Mesenchymal stem cell (in vitro differentiated cells and primary cell): ENCODE results near the gene CYSTM1.

Source experiments
- DNase-seq: peaks from one replicate; pipeline ENCODE4 v3.0.0-alpha.2; 2013
- H2AFZ ChIP-seq: one replicate; pipeline ENCODE4 v1.6.1; 2013; ENCODE audit warnings: low read depth, mild to moderate bottlenecking, control low read depth, inconsistent platforms, low read length, moderate library complexity
- H2AK5ac ChIP-seq: 2 replicates; pipeline ENCODE4 v1.6.1; 2013; ENCODE audit warnings: low read length, moderate library complexity, mild to moderate bottlenecking, inconsistent platforms; ENCODE audit not compliant: severe bottlenecking
- H2BK120ac ChIP-seq: one replicate; pipeline ENCODE4 v1.6.1; 2013; ENCODE audit warnings: low read depth, mild to moderate bottlenecking, inconsistent platforms, low read length, moderate library complexity
- H2BK12ac ChIP-seq, 2 experiments: one replicate each; pipeline ENCODE4 v1.6.1; 2013; ENCODE audit warnings: inconsistent platforms in 2 of 2, low read length in 2 of 2, mild to moderate bottlenecking in 2 of 2, moderate library complexity in 2 of 2, control low read depth in 1 of 2
- H2BK15ac ChIP-seq: one replicate; pipeline ENCODE4 v1.6.1; 2013; ENCODE audit warnings: mild to moderate bottlenecking, low read depth, inconsistent platforms; ENCODE audit not compliant: poor library complexity, severe bottlenecking
- H2BK5ac ChIP-seq: 2 replicates; pipeline ENCODE4 v1.6.1; 2013; ENCODE audit warnings: low read depth, mild to moderate bottlenecking, low read length, control low read depth, inconsistent platforms; ENCODE audit not compliant: poor library complexity, severe bottlenecking
- H3K14ac ChIP-seq, 2 experiments: one replicate each; pipeline ENCODE4 v1.6.1; 2013; ENCODE audit warnings: inconsistent platforms in 2 of 2, low read length in 2 of 2, control low read depth in 1 of 2, mild to moderate bottlenecking in 1 of 2, moderate library complexity in 1 of 2
- H3K18ac ChIP-seq, 2 experiments: one replicate each; pipeline ENCODE4 v1.6.1; 2013; ENCODE audit warnings: inconsistent platforms in 2 of 2, low read length in 2 of 2, control low read depth in 1 of 2, low read depth in 1 of 2, mild to moderate bottlenecking in 1 of 2
- H3K23ac ChIP-seq, 2 experiments: one replicate each; pipeline ENCODE4 v1.6.1; 2013; ENCODE audit warnings: inconsistent platforms in 2 of 2, low read length in 2 of 2, mild to moderate bottlenecking in 2 of 2, moderate library complexity in 2 of 2, control low read depth in 1 of 2
- H3K27ac ChIP-seq: 2 replicates; pipeline ENCODE4 v1.5.1; 2013; ENCODE audit warnings: mild to moderate bottlenecking, moderate library complexity, low read length, control low read depth, inconsistent platforms; ENCODE audit not compliant: poor library complexity, severe bottlenecking
- H3K27me3 ChIP-seq, 2 experiments: 2 replicates each; pipeline versions ENCODE4 v1.6.1 to v1.7.0; 2013; ENCODE audit warnings: low read length in 2 of 2, mild to moderate bottlenecking in 2 of 2, moderate library complexity in 2 of 2, control low read depth in 1 of 2, inconsistent platforms in 1 of 2; ENCODE audit not compliant: control insufficient read depth in 1 of 2, insufficient read depth in 1 of 2
- H3K36me3 ChIP-seq, 2 experiments: 2 replicates each; pipeline versions ENCODE4 v1.6.1 to v1.7.0; 2013; ENCODE audit warnings: low read length in 2 of 2, control low read depth in 1 of 2, inconsistent platforms in 1 of 2, low read depth in 1 of 2, mild to moderate bottlenecking in 1 of 2; ENCODE audit not compliant: insufficient read depth in 2 of 2, control insufficient read depth in 1 of 2
- H3K4ac ChIP-seq, 2 experiments: one replicate each; pipeline ENCODE4 v1.6.1; 2013; ENCODE audit warnings: inconsistent platforms in 2 of 2, low read length in 2 of 2, mild to moderate bottlenecking in 2 of 2, moderate library complexity in 2 of 2, control low read depth in 1 of 2, low read depth in 1 of 2
- H3K4me1 ChIP-seq: 2 replicates; pipeline ENCODE4 v1.6.1; 2013; ENCODE audit warnings: low read depth, low read length, control low read depth; ENCODE audit not compliant: control insufficient read depth, insufficient read depth
- H3K4me2 ChIP-seq: 2 replicates; pipeline ENCODE4 v1.6.1; 2013; ENCODE audit warnings: low read length, mild to moderate bottlenecking, inconsistent platforms; ENCODE audit not compliant: poor library complexity, severe bottlenecking
- H3K4me3 ChIP-seq, 2 experiments: 2 replicates each; pipeline versions ENCODE4 v1.5.1 to v1.7.0; 2013; ENCODE audit warnings: low read length in 2 of 2, mild to moderate bottlenecking in 2 of 2, control low read depth in 1 of 2, low read depth in 1 of 2; ENCODE audit not compliant: insufficient read depth in 1 of 2
- H3K79me1 ChIP-seq: replicated peaks from 2 replicates; pipeline ENCODE4 v1.6.1; 2013; ENCODE audit warnings: mild to moderate bottlenecking, control low read depth, low read length, inconsistent platforms; ENCODE audit not compliant: poor library complexity, severe bottlenecking
- H3K9ac ChIP-seq: 2 replicates; pipeline ENCODE4 v1.7.0; 2013; ENCODE audit warnings: mild to moderate bottlenecking, low read length, moderate library complexity
- H3K9me3 ChIP-seq: 2 replicates; pipeline ENCODE4 v1.7.0; 2013; ENCODE audit warnings: mild to moderate bottlenecking, low read length; ENCODE audit not compliant: control insufficient read depth
- H4K8ac ChIP-seq: one replicate; pipeline ENCODE4 v1.6.1; 2013; ENCODE audit warnings: inconsistent platforms, mild to moderate bottlenecking, low read length, moderate library complexity
- H4K91ac ChIP-seq: one replicate; pipeline ENCODE4 v1.6.1; 2013; ENCODE audit warnings: mild to moderate bottlenecking, low read length, inconsistent platforms
- whole genome bisulfite sequencing: methylation state at CpG from one replicate; pipeline ENCODE4 v1.1.7; 2013; ENCODE audit warnings: mixed read lengths; 5-methylcytosine and 5-hydroxymethylcytosine counted together

Gene CYSTM1

GRCh38 chr5:140255460-140256157, 80.6 kb downstream of the CYSTM1 start:
- Histone ChIP-seq H2BK15ac (no peak overlapping the region), H3K23ac (no peak overlapping the region), H2BK12ac (no peak overlapping the region), H3K4me1 (peaks cover 9% of the 10 kb centered on the region), H4K91ac (no peak overlapping the region), H3K4me2 (no peak overlapping the region), H3K27me3 (no peaks in the 10 kb centered on the region), H4K8ac (no peak overlapping the region), H3K36me3 (peaks cover 6 to 21% of the 10 kb centered on the region in 2 experiments), H2AK5ac (no peak overlapping the region), H3K27ac (no peak overlapping the region), H3K4me3 (no peak overlapping the region), H3K9ac (no peak overlapping the region), H2BK5ac (no peak overlapping the region), H3K9me3 (no peaks in the 10 kb centered on the region), H3K79me1 (peaks cover 27% of the 10 kb centered on the region), H3K14ac (no peak overlapping the region), H2BK120ac (no peak overlapping the region), H3K18ac (no peak overlapping the region), H3K4ac (no peak overlapping the region), H2AFZ (no peak overlapping the region)
- WGBS: 97% methylated on average over 4 of the region's 4 CpGs
- no peak for DNase-seq

DNA sequence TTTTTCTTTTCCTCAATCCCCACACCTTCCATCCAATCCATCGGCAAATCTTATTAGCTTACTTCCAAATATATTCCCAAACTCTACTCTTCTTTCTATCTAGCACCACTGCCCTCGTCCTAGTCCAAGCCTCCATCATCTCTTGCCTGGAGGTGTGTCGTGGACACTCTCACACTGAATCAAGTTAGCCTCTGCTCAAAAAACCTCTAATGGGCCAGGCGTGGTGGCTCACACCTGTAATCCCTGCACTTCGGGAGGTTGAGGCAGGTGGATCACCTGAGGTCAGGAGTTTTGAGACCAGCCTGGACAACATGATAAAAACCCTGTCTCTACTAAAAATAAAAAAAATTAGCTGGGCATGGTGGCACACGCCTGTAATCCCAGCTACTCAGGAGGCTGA, 81.7 kb downstream of the CYSTM1 start:
- H4K91ac ChIP-seq: no peak overlapping the region
- no peak overlapping the region for H3K4me2 ChIP-seq
- no peak overlapping the region for H3K9ac ChIP-seq
- H3K23ac ChIP-seq: no peak overlapping the region
- peaks cover 6 to 18% of the 10 kb centered on the region in 2 experiments for H3K36me3 ChIP-seq
- no peak overlapping the region for H2AK5ac ChIP-seq
- H2BK5ac ChIP-seq: no peak overlapping the region
- H3K4ac ChIP-seq: no peak overlapping the region
- H2BK12ac ChIP-seq: no peak overlapping the region
- no peak overlapping the region for H2BK120ac ChIP-seq
- H4K8ac ChIP-seq: no peak overlapping the region
- H3K27me3 ChIP-seq: no peaks in the 10 kb centered on the region
- no peak overlapping the region for H3K4me3 ChIP-seq
- H3K27ac ChIP-seq: no peak overlapping the region
- H3K9me3 ChIP-seq: no peaks in the 10 kb centered on the region
- DNase-seq: no peak
- no peak overlapping the region for H2AFZ ChIP-seq
- no peak overlapping the region for H3K14ac ChIP-seq
- H3K79me1 ChIP-seq: peaks cover 27% of the 10 kb centered on the region
- WGBS: 96% methylated on average over 6 of the region's 6 CpGs
- H3K18ac ChIP-seq: no peak overlapping the region
- H2BK15ac ChIP-seq: no peak overlapping the region
- peaks cover 12% of the 10 kb centered on the region for H3K4me1 ChIP-seq

GRCh38 chr5:140258016-140258415, 83.0 kb downstream of the CYSTM1 start:
- Histone ChIP-seq H3K14ac (no peak overlapping the region), H3K9me3 (no peaks in the 10 kb centered on the region)
- WGBS: 53% methylated on average over 2 of the region's 3 CpGs

GRCh38 chr5:140258873-140259272, 83.9 kb downstream of the CYSTM1 start:
- Histone ChIP-seq H3K4me1 (peaks cover 7% of the 10 kb centered on the region), H3K9ac (no peak overlapping the region), H3K14ac (no peak overlapping the region), H3K18ac (no peak overlapping the region), H3K9me3 (no peaks in the 10 kb centered on the region), H2AK5ac (no peak overlapping the region), H3K79me1 (peaks cover 29% of the 10 kb centered on the region), H2BK120ac (no peak overlapping the region), H3K4me3 (no peak overlapping the region), H2BK15ac (no peak overlapping the region), H3K4me2 (no peak overlapping the region), H4K8ac (no peak overlapping the region), H3K4ac (no peak overlapping the region), H4K91ac (no peak overlapping the region), H2BK12ac (no peak overlapping the region), H3K36me3 (peaks cover 6 to 19% of the 10 kb centered on the region in 2 experiments), H3K27me3 (no peaks in the 10 kb centered on the region), H3K23ac (no peak overlapping the region), H2BK5ac (no peak overlapping the region), H2AFZ (no peak overlapping the region), H3K27ac (no peak overlapping the region)
- 100% methylated on average over 3 of the region's 4 CpGs for WGBS
- DNase-seq: no peak

More at GRCh38 chr5:140258016-140258415, 83.0 kb downstream of the CYSTM1 start:
- H3K23ac ChIP-seq: no peak overlapping the region
- H3K4me2 ChIP-seq: no peak overlapping the region
- H3K9ac ChIP-seq: peak overlapping the region; percentile 2
- H3K27ac ChIP-seq: no peak overlapping the region
- no peak overlapping the region for H4K8ac ChIP-seq
- H3K79me1 ChIP-seq: peaks cover 31% of the 10 kb centered on the region
- H3K18ac ChIP-seq: no peak overlapping the region
- no peak overlapping the region for H2BK15ac ChIP-seq
- H3K4me3 ChIP-seq: no peak overlapping the region
- peaks cover 7% of the 10 kb centered on the region for H3K4me1 ChIP-seq
- H3K27me3 ChIP-seq: no peaks in the 10 kb centered on the region
- H2BK12ac ChIP-seq: no peak overlapping the region
- no peak overlapping the region for H4K91ac ChIP-seq
- H2BK5ac ChIP-seq: no peak overlapping the region
- H3K36me3 ChIP-seq: peaks cover 6 to 18% of the 10 kb centered on the region in 2 experiments
- no peak overlapping the region for H2AK5ac ChIP-seq
- H2BK120ac ChIP-seq: no peak overlapping the region
- no peak overlapping the region for H3K4ac ChIP-seq
- DNase-seq: no peak
- no peak overlapping the region for H2AFZ ChIP-seq
